WTC11 (cell line): ENCODE measurements around the gene MYO7B.

ENCODE experiments used
- CBFB ChIP-seq: sonication (generic); formaldehyde crosslinking; IDR thresholded peaks from 2 replicates; pipeline ENCODE4 v1.8.1; 2022; ENCODE audit warnings: mild to moderate bottlenecking, low read depth, missing genetic modification reagents
- CREM ChIP-seq: sonication (generic); formaldehyde crosslinking; IDR thresholded peaks from 2 replicates; pipeline ENCODE4 v1.8.1; 2022; ENCODE audit warnings: mild to moderate bottlenecking, missing genetic modification reagents, moderate library complexity
- NFYB ChIP-seq: sonication (generic); formaldehyde crosslinking; conservative IDR thresholded peaks from 2 replicates; pipeline ENCODE4 v1.8.0; 2022; ENCODE audit warnings: low read depth, missing genetic modification reagents
- SMAD4 ChIP-seq: sonication (generic); formaldehyde crosslinking; IDR thresholded peaks from 2 replicates; pipeline ENCODE4 v1.8.0; 2022; ENCODE audit warnings: mild to moderate bottlenecking, missing genetic modification reagents
- SP1 ChIP-seq: sonication (generic); formaldehyde crosslinking; conservative IDR thresholded peaks from 2 replicates; pipeline ENCODE4 v1.8.1; 2022; ENCODE audit warnings: missing genetic modification reagents
- TCF7 ChIP-seq: sonication (generic); formaldehyde crosslinking; IDR thresholded peaks from 2 replicates; pipeline ENCODE4 v1.8.0; 2022; ENCODE audit warnings: mild to moderate bottlenecking, low read depth, missing genetic modification reagents, moderate library complexity
- ZNF232 ChIP-seq: sonication (generic); formaldehyde crosslinking; IDR thresholded peaks from 2 replicates; pipeline ENCODE4 v1.8.0; 2022; ENCODE audit warnings: mild to moderate bottlenecking, missing genetic modification reagents
- TF ChIP-seq, protein P1 (sequence below): fragments of 200-600 bp; IDR thresholded peaks from 2 replicates; pipeline ENCODE4 v1.8.0; 2022; ENCODE audit warnings: antibody characterized with exemption
- TF ChIP-seq, protein P2 (sequence below): sonication (generic); formaldehyde crosslinking; IDR thresholded peaks from 2 replicates; pipeline ENCODE4 v1.8.1; 2022; ENCODE audit warnings: mild to moderate bottlenecking, missing genetic modification reagents, moderate library complexity, borderline replicate concordance
- TF ChIP-seq, protein P3 (sequence below): sonication (generic); formaldehyde crosslinking; IDR thresholded peaks from 2 replicates; pipeline ENCODE4 v1.8.0; 2022; ENCODE audit warnings: mild to moderate bottlenecking, missing genetic modification reagents
- TF ChIP-seq, protein P4 (sequence below): sonication (generic); formaldehyde crosslinking; IDR thresholded peaks from 2 replicates; pipeline ENCODE4 v1.8.1; 2023; ENCODE audit warnings: mild to moderate bottlenecking, missing genetic modification reagents

DNA sequence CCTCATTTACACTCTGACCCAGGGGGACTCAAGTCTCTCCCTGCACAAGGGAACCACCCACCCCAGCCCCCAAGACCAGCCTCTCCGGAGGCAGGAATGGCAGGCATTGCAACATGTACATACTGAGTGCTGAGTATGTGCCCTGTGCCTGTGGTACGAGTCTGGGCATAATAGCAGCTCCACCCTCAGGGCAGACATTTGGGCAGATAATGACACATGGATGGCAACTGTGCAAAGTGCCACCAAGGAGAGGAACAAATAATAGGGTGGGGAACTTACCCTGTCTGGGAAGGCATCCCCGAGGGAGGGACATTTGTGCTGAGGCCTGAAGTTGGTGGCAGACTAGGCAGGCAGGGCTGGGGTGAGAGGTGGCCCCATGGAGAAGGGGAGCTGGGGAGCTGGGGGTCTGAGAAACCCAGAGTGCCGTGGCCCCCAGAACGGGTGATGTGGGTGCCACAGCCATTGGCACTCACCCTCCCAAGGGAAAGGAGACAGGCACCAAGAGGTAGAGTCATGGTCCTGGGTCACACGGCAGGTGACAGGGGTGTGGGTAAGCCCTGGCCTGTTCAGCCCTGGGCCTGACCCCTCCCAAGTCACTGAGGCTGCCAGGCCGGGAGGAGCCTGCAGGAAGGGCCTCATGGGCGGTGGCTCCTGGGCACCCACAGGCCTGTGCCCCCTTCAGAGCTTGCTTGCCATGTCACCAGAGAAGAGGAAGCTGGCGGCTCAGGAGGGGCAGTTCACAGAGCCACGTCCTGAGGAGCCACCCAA lies 94.8 kb downstream of the MYO7B start:
- TF ChIP-seq, protein P1, sequence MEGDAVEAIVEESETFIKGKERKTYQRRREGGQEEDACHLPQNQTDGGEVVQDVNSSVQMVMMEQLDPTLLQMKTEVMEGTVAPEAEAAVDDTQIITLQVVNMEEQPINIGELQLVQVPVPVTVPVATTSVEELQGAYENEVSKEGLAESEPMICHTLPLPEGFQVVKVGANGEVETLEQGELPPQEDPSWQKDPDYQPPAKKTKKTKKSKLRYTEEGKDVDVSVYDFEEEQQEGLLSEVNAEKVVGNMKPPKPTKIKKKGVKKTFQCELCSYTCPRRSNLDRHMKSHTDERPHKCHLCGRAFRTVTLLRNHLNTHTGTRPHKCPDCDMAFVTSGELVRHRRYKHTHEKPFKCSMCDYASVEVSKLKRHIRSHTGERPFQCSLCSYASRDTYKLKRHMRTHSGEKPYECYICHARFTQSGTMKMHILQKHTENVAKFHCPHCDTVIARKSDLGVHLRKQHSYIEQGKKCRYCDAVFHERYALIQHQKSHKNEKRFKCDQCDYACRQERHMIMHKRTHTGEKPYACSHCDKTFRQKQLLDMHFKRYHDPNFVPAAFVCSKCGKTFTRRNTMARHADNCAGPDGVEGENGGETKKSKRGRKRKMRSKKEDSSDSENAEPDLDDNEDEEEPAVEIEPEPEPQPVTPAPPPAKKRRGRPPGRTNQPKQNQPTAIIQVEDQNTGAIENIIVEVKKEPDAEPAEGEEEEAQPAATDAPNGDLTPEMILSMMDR: no peak
- TF ChIP-seq SP1 (CRISPR knock-in tag) (no peak), CBFB (no peak), NFYB (CRISPR knock-in tag) (no peak), ZNF232 (CRISPR knock-in tag) (no peak), TCF7 (CRISPR knock-in tag) (no peak), SMAD4 (CRISPR knock-in tag) (no peak), CREM (CRISPR knock-in tag) (no peak)
- TF ChIP-seq, protein P2, sequence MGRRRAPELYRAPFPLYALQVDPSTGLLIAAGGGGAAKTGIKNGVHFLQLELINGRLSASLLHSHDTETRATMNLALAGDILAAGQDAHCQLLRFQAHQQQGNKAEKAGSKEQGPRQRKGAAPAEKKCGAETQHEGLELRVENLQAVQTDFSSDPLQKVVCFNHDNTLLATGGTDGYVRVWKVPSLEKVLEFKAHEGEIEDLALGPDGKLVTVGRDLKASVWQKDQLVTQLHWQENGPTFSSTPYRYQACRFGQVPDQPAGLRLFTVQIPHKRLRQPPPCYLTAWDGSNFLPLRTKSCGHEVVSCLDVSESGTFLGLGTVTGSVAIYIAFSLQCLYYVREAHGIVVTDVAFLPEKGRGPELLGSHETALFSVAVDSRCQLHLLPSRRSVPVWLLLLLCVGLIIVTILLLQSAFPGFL: no peak
- TF ChIP-seq, protein P3, sequence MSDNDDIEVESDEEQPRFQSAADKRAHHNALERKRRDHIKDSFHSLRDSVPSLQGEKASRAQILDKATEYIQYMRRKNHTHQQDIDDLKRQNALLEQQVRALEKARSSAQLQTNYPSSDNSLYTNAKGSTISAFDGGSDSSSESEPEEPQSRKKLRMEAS (CRISPR knock-in tag): no peak
- TF ChIP-seq, protein P4, sequence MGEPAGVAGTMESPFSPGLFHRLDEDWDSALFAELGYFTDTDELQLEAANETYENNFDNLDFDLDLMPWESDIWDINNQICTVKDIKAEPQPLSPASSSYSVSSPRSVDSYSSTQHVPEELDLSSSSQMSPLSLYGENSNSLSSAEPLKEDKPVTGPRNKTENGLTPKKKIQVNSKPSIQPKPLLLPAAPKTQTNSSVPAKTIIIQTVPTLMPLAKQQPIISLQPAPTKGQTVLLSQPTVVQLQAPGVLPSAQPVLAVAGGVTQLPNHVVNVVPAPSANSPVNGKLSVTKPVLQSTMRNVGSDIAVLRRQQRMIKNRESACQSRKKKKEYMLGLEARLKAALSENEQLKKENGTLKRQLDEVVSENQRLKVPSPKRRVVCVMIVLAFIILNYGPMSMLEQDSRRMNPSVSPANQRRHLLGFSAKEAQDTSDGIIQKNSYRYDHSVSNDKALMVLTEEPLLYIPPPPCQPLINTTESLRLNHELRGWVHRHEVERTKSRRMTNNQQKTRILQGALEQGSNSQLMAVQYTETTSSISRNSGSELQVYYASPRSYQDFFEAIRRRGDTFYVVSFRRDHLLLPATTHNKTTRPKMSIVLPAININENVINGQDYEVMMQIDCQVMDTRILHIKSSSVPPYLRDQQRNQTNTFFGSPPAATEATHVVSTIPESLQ (CRISPR knock-in tag): no peak
